ENCODE measurements around the gene FAM184A. TPM values are rescaled to one million over a fixed set of nuclear protein-coding genes. Genes with fewer than 3 reads are reported as not detected.

Gene FAM184A
- total RNA-seq, 3 donors from 2014 or later: 7.0 to 12.8 (median 7.5) TPM

DNA sequence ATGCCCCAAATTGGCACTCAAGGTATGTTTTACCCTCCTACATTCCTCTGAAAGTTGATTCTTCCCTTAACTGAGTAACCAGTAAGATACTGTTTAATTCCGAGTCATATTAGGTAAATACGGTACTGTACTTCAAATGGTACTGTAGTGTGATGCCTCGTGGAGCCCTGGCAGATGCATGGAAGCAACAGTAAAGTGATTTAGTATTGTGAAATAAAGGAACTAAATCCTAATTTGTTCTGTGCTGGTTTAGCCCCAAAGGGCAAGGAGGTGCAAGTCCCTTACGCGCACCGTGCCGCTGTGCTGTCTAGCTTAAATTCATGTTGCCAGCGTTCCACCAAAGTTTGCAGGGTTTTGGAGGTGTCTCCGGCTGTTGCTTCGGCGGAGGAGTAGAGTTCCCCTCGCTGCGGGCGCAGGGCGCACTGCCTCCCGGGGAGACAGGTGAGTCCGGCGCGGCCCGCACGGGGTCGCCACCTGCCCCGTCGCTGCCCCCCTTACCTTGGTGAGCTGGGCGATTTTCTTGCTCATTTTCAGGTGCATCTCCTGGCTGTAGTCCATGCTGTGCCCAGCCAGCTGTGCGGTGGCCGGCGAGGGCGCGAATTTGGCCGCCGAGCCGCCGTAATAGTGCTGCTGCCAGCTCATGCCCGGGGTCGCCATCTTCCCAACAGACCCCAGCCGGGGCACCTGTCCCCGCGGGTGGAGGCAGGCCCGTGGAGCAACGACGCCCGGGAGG, 655 bp downstream of the FAM184A start:
- peaks cover 2 to 4% of the 10 kb centered on the region in 2 donors for H3K9me3 ChIP-seq
- peak overlapping the region; percentile 63 to 99 (median 88) for H3K4me3 ChIP-seq
- peak; percentile 23 to 57 for DNase-seq (ENCODE audit: low spot score in 2 of 2)
- H3K36me3 ChIP-seq: no peaks in the 10 kb centered on the region
- intact Hi-C loops (cut with DNase I; ENCODE audit: low total_unique reads): no loop called here
- peak overlapping the region; percentile 90 to 96 for H3K27ac ChIP-seq
- TF ChIP-seq, protein P1, sequence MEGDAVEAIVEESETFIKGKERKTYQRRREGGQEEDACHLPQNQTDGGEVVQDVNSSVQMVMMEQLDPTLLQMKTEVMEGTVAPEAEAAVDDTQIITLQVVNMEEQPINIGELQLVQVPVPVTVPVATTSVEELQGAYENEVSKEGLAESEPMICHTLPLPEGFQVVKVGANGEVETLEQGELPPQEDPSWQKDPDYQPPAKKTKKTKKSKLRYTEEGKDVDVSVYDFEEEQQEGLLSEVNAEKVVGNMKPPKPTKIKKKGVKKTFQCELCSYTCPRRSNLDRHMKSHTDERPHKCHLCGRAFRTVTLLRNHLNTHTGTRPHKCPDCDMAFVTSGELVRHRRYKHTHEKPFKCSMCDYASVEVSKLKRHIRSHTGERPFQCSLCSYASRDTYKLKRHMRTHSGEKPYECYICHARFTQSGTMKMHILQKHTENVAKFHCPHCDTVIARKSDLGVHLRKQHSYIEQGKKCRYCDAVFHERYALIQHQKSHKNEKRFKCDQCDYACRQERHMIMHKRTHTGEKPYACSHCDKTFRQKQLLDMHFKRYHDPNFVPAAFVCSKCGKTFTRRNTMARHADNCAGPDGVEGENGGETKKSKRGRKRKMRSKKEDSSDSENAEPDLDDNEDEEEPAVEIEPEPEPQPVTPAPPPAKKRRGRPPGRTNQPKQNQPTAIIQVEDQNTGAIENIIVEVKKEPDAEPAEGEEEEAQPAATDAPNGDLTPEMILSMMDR (IDR thresholded peaks at IDR 0.05): peak in 2 of 3 donors; percentile 25 to 30
- no peak for TF ChIP-seq POLR2A (IDR thresholded peaks at IDR 0.05)
- no peaks in the 10 kb centered on the region for H3K27me3 ChIP-seq
- peaks cover 0 to 3% of the 10 kb centered on the region in 2 donors for H3K4me1 ChIP-seq

DNA sequence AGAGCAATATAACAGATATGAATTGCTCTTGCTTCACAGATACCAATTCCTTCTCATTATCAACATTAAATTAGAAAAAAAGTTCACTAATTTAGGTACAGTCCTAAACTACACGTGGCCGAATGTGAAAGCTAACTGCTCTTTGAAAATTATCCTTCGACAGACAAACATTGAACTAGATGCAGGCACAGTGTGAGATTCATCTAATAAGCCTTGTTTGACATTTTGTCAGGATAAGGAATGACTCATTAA, 1.1 kb downstream of the FAM184A start:
- no peak for DNase-seq (ENCODE audit: low spot score in 2 of 2)
- Histone ChIP-seq H3K27ac (peak overlapping the region; percentile 90 to 96), H3K36me3 (no peaks in the 10 kb centered on the region), H3K4me1 (peaks cover 0 to 3% of the 10 kb centered on the region in 2 donors), H3K27me3 (no peaks in the 10 kb centered on the region), H3K9me3 (no peaks in the 10 kb centered on the region), H3K4me3 (peak overlapping the region; percentile 63 to 99 (median 88))
- TF ChIP-seq, protein P1 (IDR thresholded peaks at IDR 0.05): no peak
- TF ChIP-seq POLR2A (IDR thresholded peaks at IDR 0.05) (no peak), POLR2AphosphoS5 (IDR thresholded peaks at IDR 0.05) (no peak)
- intact Hi-C loops (cut with DNase I; ENCODE audit: low total_unique reads): no loop called here

DNA sequence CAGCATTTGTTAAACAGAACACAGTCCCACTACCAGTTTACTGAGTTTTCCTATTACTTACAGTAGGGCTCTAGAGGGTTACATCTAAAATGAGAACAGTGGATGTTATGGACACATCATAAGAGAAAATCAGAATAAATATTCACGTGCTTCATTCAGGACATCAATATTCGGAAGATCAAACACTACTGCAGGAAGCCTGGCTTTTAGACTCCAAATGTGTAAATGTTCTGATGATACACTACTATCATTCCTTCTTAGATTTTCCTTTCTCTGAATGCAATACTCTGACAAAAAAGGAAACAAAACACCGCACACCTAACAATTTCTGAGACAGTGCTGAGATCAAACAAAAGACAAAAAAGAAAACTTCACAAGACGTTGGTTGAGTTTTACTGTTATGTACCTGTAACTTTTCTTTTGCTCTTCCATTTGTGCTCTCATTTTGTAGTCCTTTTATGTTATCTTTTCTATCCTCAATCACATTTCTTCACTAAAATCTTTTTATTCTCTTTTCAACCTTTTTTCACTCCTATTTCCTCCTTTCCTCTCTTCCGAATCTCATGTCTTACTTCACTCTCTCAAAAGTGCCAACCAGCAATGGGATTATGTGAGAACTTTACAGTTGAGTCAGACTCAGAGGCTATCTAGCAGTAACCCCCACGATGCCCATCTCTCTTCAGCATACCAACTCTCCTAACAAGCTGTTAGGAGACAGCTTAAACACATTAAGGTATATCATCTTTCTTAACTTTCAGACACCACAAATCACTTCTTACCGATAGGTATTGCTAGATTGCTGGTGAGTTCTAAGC, 1.7 kb downstream of the FAM184A start:
- Histone ChIP-seq H3K36me3 (no peaks in the 10 kb centered on the region), H3K27me3 (no peaks in the 10 kb centered on the region), H3K27ac (peak overlapping the region; percentile 90 to 96), H3K4me1 (peaks cover 0 to 3% of the 10 kb centered on the region in 2 donors), H3K9me3 (no peaks in the 10 kb centered on the region), H3K4me3 (peak overlapping the region; percentile 63 to 99 (median 88))
- no peak for DNase-seq (ENCODE audit: low spot score in 2 of 2)
- no peak for TF ChIP-seq POLR2AphosphoS5 (IDR thresholded peaks at IDR 0.05)
- no peak for TF ChIP-seq POLR2A (IDR thresholded peaks at IDR 0.05)
- TF ChIP-seq, protein P1 (IDR thresholded peaks at IDR 0.05): no peak
- intact Hi-C loops (cut with DNase I; ENCODE audit: low total_unique reads): no loop called here

DNA sequence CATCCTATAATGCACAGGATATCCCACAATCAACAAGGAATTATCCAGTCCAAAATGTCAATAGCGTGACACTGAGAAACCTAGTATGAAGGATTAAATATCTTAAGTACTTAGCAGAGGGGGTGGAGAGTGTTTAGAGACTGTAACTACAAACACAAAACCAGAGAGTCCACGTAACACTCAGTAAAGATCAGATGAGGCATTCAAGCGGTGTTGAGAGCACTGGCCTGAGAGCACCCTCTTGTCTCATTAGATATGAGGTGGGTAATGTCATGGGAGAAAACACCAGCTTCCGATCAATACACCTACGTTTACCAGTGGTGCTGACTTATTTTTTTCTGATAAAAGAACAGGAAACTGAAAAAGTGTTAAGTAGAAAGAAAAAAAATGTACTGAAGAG, 2.3 kb downstream of the FAM184A start:
- peaks cover 0 to 3% of the 10 kb centered on the region in 2 donors for H3K4me1 ChIP-seq
- intact Hi-C loops (cut with DNase I; ENCODE audit: low total_unique reads): no loop called here
- no peaks in the 10 kb centered on the region for H3K27me3 ChIP-seq
- no peaks in the 10 kb centered on the region for H3K36me3 ChIP-seq
- no peak for TF ChIP-seq POLR2A (IDR thresholded peaks at IDR 0.05)
- TF ChIP-seq POLR2AphosphoS5 (IDR thresholded peaks at IDR 0.05): no peak
- TF ChIP-seq, protein P1 (IDR thresholded peaks at IDR 0.05): no peak
- no peak for DNase-seq (ENCODE audit: low spot score in 2 of 2)
- no peak overlapping the region for H3K27ac ChIP-seq
- H3K9me3 ChIP-seq: no peaks in the 10 kb centered on the region
- no peak overlapping the region for H3K4me3 ChIP-seq

All from breast epithelium (tissue), 4 donors.